Measurements from ENCODE around the gene POLA1.
A peak's percentile ranks its signal among the peaks of the same experiment; 100 is the strongest.

POLA1 gene

GRCh38 chrX:25013632-25014365 lies 320.1 kb downstream of the POLA1 start:
- intact Hi-C loops (cut with DNase I), result no loop called here
- DNase-seq, result no peak

- intact Hi-C loops (cut with DNase I), result no loop called here
- no peak for DNase-seq
Measured at GRCh38 chrX:25014366-25014838, 320.7 kb downstream of the POLA1 start.

GRCh38 chrX:25015486-25016360 lies 322.0 kb downstream of the POLA1 start, which contains the start of gene ARX:
Gene ARX (minus strand): TSS chrX:25015965. CDS start chrX:25015737, 228 bp downstream.
- peak; percentile 42 to 89 (median 77) for DNase-seq
- intact Hi-C loops (cut with DNase I), result no loop called here

- intact Hi-C loops (cut with DNase I), result no loop called here
- no peak for DNase-seq
Measured at GRCh38 chrX:25016361-25016671, 322.6 kb downstream of the POLA1 start.

GRCh38 chrX:25016938-25017598 lies 323.4 kb downstream of the POLA1 start:
- intact Hi-C loops (cut with DNase I), result no loop called here
- DNase-seq, result no peak

- DNase-seq, result peak in 8 of 42 donors; percentile 17 to 62 (median 36)
Measured at GRCh38 chrX:25017667-25018247, 324.0 kb downstream of the POLA1 start.

GRCh38 chrX:25018682-25019081 lies 325.0 kb downstream of the POLA1 start:
- intact Hi-C loops (cut with DNase I), result no loop called here
- no peak for DNase-seq

More at GRCh38 chrX:25017667-25018247, 324.0 kb downstream of the POLA1 start:
- intact Hi-C loops (cut with DNase I), result no loop called here

GRCh38 chrX:25019707-25020390 lies 326.1 kb downstream of the POLA1 start:
- intact Hi-C loops (cut with DNase I), result no loop called here
- DNase-seq, result no peak

- intact Hi-C loops (cut with DNase I), result no loop called here
- DNase-seq, result no peak
Measured at GRCh38 chrX:25020391-25020904, 326.7 kb downstream of the POLA1 start.

- intact Hi-C loops (cut with DNase I), result no loop called here
- peak in 5 of 42 donors; percentile 19 to 58 (median 46) for DNase-seq
Measured at GRCh38 chrX:25020905-25021449, 327.3 kb downstream of the POLA1 start.

- no peak for DNase-seq
- intact Hi-C loops (cut with DNase I), result no loop called here
Measured at GRCh38 chrX:25022499-25023325, 329.0 kb downstream of the POLA1 start.

GRCh38 chrX:25023908-25024307 lies 330.2 kb downstream of the POLA1 start:
- intact Hi-C loops (cut with DNase I), result no loop called here
- no peak for DNase-seq

GRCh38 chrX:25025615-25026014 lies 331.9 kb downstream of the POLA1 start:
- intact Hi-C loops (cut with DNase I), result no loop called here

GRCh38 chrX:25026576-25026975 lies 332.9 kb downstream of the POLA1 start:
- intact Hi-C loops (cut with DNase I), result no loop called here
- DNase-seq, result no peak

More at GRCh38 chrX:25025615-25026014, 331.9 kb downstream of the POLA1 start:
- no peak for DNase-seq

- DNase-seq, result no peak
- intact Hi-C loops (cut with DNase I), result no loop called here
Measured at GRCh38 chrX:25028726-25029125, 335.0 kb downstream of the POLA1 start.

- no peak for DNase-seq
- intact Hi-C loops (cut with DNase I), result no loop called here
Measured at GRCh38 chrX:25029288-25029825, 335.6 kb downstream of the POLA1 start.

GRCh38 chrX:25034889-25035288 lies 341.2 kb downstream of the POLA1 start:
- no peak for DNase-seq
- intact Hi-C loops (cut with DNase I), result no loop called here
